ENCODE results near the gene PIMREG. TPM values are rescaled to one million over a fixed set of nuclear protein-coding genes. Genes with fewer than 3 reads are reported as not detected.

PIMREG gene
- total RNA-seq, 2 donors from 2014 or later, result 4.3 to 26.0 TPM

GRCh38 chr17:6488008-6488539, 43.8 kb downstream of the PIMREG start:
- no peaks in the 10 kb centered on the region for H3K4me1 ChIP-seq
- H3K9me3 ChIP-seq, result no peaks in the 10 kb centered on the region
- no peak for DNase-seq
- no peak overlapping the region for H3K4me3 ChIP-seq
- no peak overlapping the region for H3K27ac ChIP-seq
- intact Hi-C loops (cut with DNase I), result no loop called here
- no peaks in the 10 kb centered on the region for H3K36me3 ChIP-seq
- no peak for TF ChIP-seq CTCF (IDR thresholded peaks at IDR 0.05)
- no peak overlapping the region for H3K9ac ChIP-seq (ENCODE audit: low read depth in 2 of 2, low read length in 2 of 2)
- no peaks in the 10 kb centered on the region for H3K27me3 ChIP-seq

- TF ChIP-seq CTCF (IDR thresholded peaks at IDR 0.05), result no peak
- Histone ChIP-seq H3K27me3 (no peaks in the 10 kb centered on the region), H3K9ac (ENCODE audit: low read depth in 2 of 2, low read length in 2 of 2) (no peak overlapping the region), H3K9me3 (no peaks in the 10 kb centered on the region), H3K36me3 (no peaks in the 10 kb centered on the region), H3K27ac (no peak overlapping the region), H3K4me1 (no peaks in the 10 kb centered on the region), H3K4me3 (no peak overlapping the region)
- intact Hi-C loops (cut with DNase I), result no loop called here
- no peak for DNase-seq
Observed at GRCh38 chr17:6489016-6489550, 44.8 kb downstream of the PIMREG start.

- Histone ChIP-seq H3K27me3 (no peaks in the 10 kb centered on the region), H3K9me3 (no peaks in the 10 kb centered on the region), H3K4me1 (no peaks in the 10 kb centered on the region), H3K27ac (no peak overlapping the region), H3K36me3 (no peaks in the 10 kb centered on the region), H3K4me3 (no peak overlapping the region), H3K9ac (ENCODE audit: low read depth in 2 of 2, low read length in 2 of 2) (no peak overlapping the region)
- intact Hi-C loops (cut with DNase I), result no loop called here
- TF ChIP-seq CTCF (IDR thresholded peaks at IDR 0.05), result no peak
- no peak for DNase-seq
Observed at GRCh38 chr17:6491071-6491700, 46.9 kb downstream of the PIMREG start.

- DNase-seq, result no peak
Observed at GRCh38 chr17:6492892-6493674, 48.8 kb downstream of the PIMREG start.

More at GRCh38 chr17:6492892-6493674, 48.8 kb downstream of the PIMREG start:
- Histone ChIP-seq H3K4me3 (no peak overlapping the region), H3K27me3 (no peaks in the 10 kb centered on the region), H3K36me3 (no peaks in the 10 kb centered on the region), H3K4me1 (no peaks in the 10 kb centered on the region), H3K9me3 (no peaks in the 10 kb centered on the region), H3K9ac (ENCODE audit: low read depth in 2 of 2, low read length in 2 of 2) (no peak overlapping the region), H3K27ac (no peak overlapping the region)
- no peak for TF ChIP-seq CTCF (IDR thresholded peaks at IDR 0.05)
- intact Hi-C loops (cut with DNase I), result no loop called here
